Measurements from ENCODE around the gene DYRK2. TPM values are rescaled to one million over a fixed set of nuclear protein-coding genes. Genes with fewer than 3 reads are reported as not detected.

Gene DYRK2
- total and polyA plus RNA-seq, 8 donors = 2.6 to 25.8 (median 12.2) TPM

DNA sequence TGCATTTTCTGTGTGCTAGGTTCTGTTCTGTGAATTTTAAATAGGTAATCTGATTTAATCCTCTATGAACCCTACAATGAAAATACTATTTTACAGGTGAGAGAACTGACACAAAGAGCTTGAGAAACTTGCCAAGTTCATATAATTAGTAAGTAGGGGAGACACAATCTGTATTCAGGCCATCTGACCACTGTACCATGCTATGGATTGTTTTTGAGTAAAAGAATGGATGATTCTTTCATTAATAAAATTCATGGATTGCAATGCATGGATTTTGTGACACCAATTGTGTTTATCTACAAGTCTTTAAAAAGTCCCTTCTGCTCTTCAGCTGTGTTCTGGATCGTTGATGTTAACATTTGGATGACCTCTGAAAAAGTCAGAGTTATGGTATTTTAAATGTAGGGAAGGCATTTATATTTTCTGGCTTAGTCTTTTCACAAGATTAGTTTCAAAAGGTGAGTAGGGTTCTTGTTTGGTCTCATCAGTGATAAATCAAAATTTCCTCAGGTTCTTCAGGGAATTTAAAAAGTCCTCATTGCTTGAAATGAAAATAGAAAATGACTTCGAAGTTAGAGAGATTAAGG is 15.4 kb upstream of the DYRK2 start:
- intact Hi-C loops (cut with DNase I) = no loop called here
- H3K9me3 ChIP-seq = no peaks in the 10 kb centered on the region
- FAIRE-seq = no peak
- no peak for ATAC-seq
- no peak overlapping the region for H3K4me3 ChIP-seq
- H3K27me3 ChIP-seq = no peaks in the 10 kb centered on the region
- H3K4me1 ChIP-seq = peaks cover 0 to 8% (median 0%) of the 10 kb centered on the region in 3 donors
- TF ChIP-seq, protein P1, sequence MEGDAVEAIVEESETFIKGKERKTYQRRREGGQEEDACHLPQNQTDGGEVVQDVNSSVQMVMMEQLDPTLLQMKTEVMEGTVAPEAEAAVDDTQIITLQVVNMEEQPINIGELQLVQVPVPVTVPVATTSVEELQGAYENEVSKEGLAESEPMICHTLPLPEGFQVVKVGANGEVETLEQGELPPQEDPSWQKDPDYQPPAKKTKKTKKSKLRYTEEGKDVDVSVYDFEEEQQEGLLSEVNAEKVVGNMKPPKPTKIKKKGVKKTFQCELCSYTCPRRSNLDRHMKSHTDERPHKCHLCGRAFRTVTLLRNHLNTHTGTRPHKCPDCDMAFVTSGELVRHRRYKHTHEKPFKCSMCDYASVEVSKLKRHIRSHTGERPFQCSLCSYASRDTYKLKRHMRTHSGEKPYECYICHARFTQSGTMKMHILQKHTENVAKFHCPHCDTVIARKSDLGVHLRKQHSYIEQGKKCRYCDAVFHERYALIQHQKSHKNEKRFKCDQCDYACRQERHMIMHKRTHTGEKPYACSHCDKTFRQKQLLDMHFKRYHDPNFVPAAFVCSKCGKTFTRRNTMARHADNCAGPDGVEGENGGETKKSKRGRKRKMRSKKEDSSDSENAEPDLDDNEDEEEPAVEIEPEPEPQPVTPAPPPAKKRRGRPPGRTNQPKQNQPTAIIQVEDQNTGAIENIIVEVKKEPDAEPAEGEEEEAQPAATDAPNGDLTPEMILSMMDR (IDR thresholded peaks at IDR 0.05) = no peak
- H3K36me3 ChIP-seq = no peaks in the 10 kb centered on the region
- no peak overlapping the region for H3K27ac ChIP-seq
- 86 to 94% methylated on average over 2 of the region's 2 CpGs for WGBS, 2 donors
- no peak for DNase-seq

DNA sequence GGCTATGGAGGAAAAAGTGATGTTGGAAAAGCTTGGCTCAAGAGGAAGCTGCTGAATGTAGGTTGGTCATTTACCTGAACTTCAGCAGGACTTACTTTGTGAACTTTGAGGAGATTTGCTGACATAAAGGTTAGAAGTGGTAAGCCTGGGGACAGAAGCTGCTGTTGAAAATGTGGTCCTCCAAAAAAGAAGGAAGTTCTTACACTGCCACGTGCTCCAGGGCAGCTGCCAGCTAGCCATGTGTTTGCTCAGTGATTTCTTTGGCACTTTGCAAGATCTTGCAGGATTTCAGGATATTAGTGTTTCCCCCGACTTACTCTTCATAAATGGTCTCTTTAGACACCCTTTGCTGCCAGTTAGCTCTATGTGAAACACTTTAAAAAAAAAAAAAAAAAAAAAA is 14.8 kb upstream of the DYRK2 start:
- H3K27me3 ChIP-seq = no peaks in the 10 kb centered on the region
- peaks cover 0 to 9% (median 0%) of the 10 kb centered on the region in 3 donors for H3K4me1 ChIP-seq
- H3K9me3 ChIP-seq = no peaks in the 10 kb centered on the region
- TF ChIP-seq, protein P1 (IDR thresholded peaks at IDR 0.05) = no peak
- H3K4me3 ChIP-seq = no peak overlapping the region
- 6 to 14% methylated on average over 2 of the region's 2 CpGs for WGBS, 2 donors
- intact Hi-C loops (cut with DNase I) = no loop called here
- H3K36me3 ChIP-seq = no peaks in the 10 kb centered on the region
- no peak for FAIRE-seq
- DNase-seq = peak in 2 of 6 donors; percentile 15 to 41
- H3K27ac ChIP-seq = no peak overlapping the region
- peak in 3 of 4 donors; percentile 47 to 75 (median 65) for ATAC-seq

DNA sequence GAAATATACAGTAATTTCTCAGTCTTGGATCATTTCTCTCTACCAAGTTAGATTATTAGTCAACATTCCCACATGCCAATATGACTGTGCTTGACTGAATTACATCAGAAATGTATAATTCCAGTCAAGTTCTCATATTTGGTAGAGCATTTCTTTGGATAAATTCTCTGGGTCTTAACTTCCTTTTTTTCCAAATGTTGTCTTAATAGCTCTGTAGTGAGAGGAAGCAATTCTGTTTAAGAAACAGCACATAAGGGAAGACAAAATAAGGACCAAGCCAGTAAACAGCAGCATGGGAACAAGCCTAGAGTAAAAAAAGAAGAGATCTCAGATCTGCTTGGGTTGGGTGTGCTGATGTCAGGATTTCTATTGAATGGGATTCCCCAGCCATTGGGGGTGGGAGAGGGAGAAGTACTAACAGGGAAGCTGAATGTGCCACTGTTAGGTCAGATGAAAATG is 14.2 kb upstream of the DYRK2 start:
- DNase-seq (no peak), ATAC-seq (peak in 2 of 4 donors; percentile 47 to 70), FAIRE-seq (no peak)
- Histone ChIP-seq H3K36me3 (no peaks in the 10 kb centered on the region), H3K27ac (no peak overlapping the region), H3K9me3 (no peaks in the 10 kb centered on the region), H3K4me3 (no peak overlapping the region), H3K27me3 (no peaks in the 10 kb centered on the region), H3K4me1 (peaks cover 0 to 9% (median 0%) of the 10 kb centered on the region in 3 donors)
- intact Hi-C loops (cut with DNase I) = no loop called here
- TF ChIP-seq, protein P1 (IDR thresholded peaks at IDR 0.05) = no peak

DNA sequence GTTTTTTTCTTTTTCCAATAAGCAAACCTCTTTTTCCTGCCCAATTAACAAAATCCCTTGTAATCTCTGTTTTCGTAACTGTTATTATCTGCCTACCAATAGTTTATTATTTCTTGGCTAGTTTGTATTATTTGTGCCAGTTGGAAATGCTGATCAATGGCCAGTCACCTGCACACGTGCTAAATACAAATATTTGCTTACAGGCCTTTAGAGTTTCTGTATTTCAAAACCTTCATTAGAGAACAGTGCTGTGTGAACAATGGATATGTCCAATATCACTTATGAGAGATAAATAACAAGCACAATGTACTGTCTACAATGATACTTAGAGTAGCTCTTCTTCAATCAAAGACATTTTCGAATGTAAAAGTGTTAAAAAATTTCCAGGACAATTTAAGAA is 10.8 kb upstream of the DYRK2 start:
- Histone ChIP-seq H3K27me3 (no peaks in the 10 kb centered on the region), H3K4me3 (no peak overlapping the region), H3K4me1 (peaks cover 0 to 9% (median 0%) of the 10 kb centered on the region in 3 donors), H3K36me3 (no peaks in the 10 kb centered on the region), H3K9me3 (no peaks in the 10 kb centered on the region), H3K27ac (no peak overlapping the region)
- ATAC-seq = peak; percentile 45 to 75 (median 46)
- intact Hi-C loops (cut with DNase I) = no loop called here
- DNase-seq = no peak
- TF ChIP-seq, protein P1 (IDR thresholded peaks at IDR 0.05) = no peak
- 27 to 34% methylated on average over 3 of the region's 3 CpGs for WGBS, 2 donors
- no peak for FAIRE-seq

DNA sequence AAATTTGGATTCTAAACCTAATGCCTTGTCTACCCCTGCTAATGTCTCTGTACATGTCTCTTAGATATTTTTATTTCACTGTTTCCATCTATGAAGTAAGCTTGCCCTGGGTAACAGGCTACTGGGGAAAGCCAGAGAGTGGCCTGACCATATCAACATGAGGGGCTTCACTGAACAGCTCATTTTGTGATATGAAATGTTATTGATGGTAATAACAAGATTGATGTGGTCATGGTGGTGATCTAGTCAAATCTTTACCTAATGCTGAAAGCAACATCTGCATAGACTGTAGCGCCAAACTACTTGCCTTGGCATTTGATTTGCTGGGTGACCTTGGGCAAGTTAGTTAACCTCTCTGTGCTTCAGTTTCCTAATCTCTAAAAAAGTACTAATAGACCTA is 9.9 kb upstream of the DYRK2 start:
- no peak for FAIRE-seq
- no peaks in the 10 kb centered on the region for H3K9me3 ChIP-seq
- no peaks in the 10 kb centered on the region for H3K36me3 ChIP-seq
- no peak for ATAC-seq
- H3K4me1 ChIP-seq = peaks cover 0 to 9% (median 0%) of the 10 kb centered on the region in 3 donors
- no peak overlapping the region for H3K27ac ChIP-seq
- no peaks in the 10 kb centered on the region for H3K27me3 ChIP-seq
- no peak for DNase-seq
- 55 to 70% methylated on average over 1 of the region's 1 CpG for WGBS, 2 donors
- intact Hi-C loops (cut with DNase I) = no loop called here
- TF ChIP-seq, protein P1 (IDR thresholded peaks at IDR 0.05) = no peak
- no peak overlapping the region for H3K4me3 ChIP-seq
